Ascending aorta (tissue), 2 donors: Measurements from ENCODE around the gene EPN1. TPM values are rescaled to one million over a fixed set of nuclear protein-coding genes. Genes with fewer than 3 reads are reported as not detected.

Source experiments
- DNase-seq, 2 donors: peaks; one replicate each; pipeline ENCODE4 v3.0.0-alpha.2; 2019; ENCODE audit warnings: low spot score in 2 of 2
- H3K27ac ChIP-seq, 2 donors: fragments of 200-600 bp; sonication (generic); one replicate each; pipeline ENCODE4 v1.5.1; 2016 to 2017; ENCODE audit warnings: mild to moderate bottlenecking in 1 of 2
- H3K27me3 ChIP-seq: fragments of 200-600 bp; sonication (generic); one replicate; pipeline ENCODE4 v1.5.1; 2017
- H3K36me3 ChIP-seq, 2 donors: fragments of 200-600 bp; sonication (generic); one replicate each; pipeline ENCODE4 v1.5.1; 2016
- H3K4me1 ChIP-seq, 2 donors: fragments of 200-600 bp; sonication (generic); one replicate each; pipeline ENCODE4 v1.5.1; 2016 to 2017; ENCODE audit warnings: mild to moderate bottlenecking in 1 of 2
- H3K4me3 ChIP-seq, 2 donors: fragments of 200-600 bp; sonication (generic); one replicate each; pipeline ENCODE4 v1.5.1; 2016 to 2017; ENCODE audit warnings: mild to moderate bottlenecking in 1 of 2
- H3K9me3 ChIP-seq, 2 donors: fragments of 200-600 bp; sonication (generic); one replicate each; pipeline ENCODE4 v1.5.1; 2016
- intact Hi-C: fragments of 100-400 bp; cut with DNase I; formaldehyde crosslinking; loops from one replicate; pipeline ENCODE4 v1.15.1; 2023
- total RNA-seq: library from RNA; depleted of rRNA; stranded (reverse); fragments of >200 nt; gene quantifications from one replicate; pipeline ENCODE4 v1.1.0, GENCODE V29; 2016
- TF ChIP-seq, protein P1 (sequence below), 3 experiments: fragments of 200-600 bp in 2 of 3; fragments of 450-650 bp in 1 of 3; sonication (generic) in 2 of 3; IDR thresholded peaks; one replicate each; pipeline ENCODE4 v1.5.1; 2016 to 2019; ENCODE audit warnings: antibody characterized with exemption in 3 of 3, mild to moderate bottlenecking in 1 of 3, moderate library complexity in 1 of 3

Gene EPN1
- total RNA-seq, 1 donor from 2014 or later = 122 TPM

DNA sequence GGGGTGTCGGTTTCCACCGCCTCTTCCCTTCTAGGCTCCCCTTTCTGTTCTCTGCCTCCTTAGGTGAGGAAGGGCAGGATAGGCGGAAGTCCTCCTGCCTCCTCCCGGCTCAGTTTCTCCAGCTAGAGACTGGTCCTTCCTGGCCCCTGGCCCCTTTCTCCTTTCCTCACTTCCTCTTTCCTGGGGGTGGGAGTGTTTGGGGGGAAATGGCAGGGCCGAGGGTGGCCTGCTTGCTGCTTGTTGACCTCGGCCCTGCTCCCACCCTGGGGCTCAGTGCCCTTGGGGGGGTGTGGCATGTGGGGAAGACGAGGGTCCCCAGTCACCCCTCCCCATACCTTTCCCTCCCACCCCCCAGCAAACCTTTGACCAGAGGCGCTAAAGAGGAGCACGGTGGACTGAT lies 15.2 kb upstream of the EPN1 start:
- Histone ChIP-seq H3K36me3 (peaks cover 57% of the 10 kb centered on the region in 2 donors), H3K27ac (no peak overlapping the region), H3K27me3 (no peaks in the 10 kb centered on the region), H3K4me1 (peaks cover 21 to 41% of the 10 kb centered on the region in 2 donors), H3K4me3 (no peak overlapping the region), H3K9me3 (no peaks in the 10 kb centered on the region)
- TF ChIP-seq, protein P1, sequence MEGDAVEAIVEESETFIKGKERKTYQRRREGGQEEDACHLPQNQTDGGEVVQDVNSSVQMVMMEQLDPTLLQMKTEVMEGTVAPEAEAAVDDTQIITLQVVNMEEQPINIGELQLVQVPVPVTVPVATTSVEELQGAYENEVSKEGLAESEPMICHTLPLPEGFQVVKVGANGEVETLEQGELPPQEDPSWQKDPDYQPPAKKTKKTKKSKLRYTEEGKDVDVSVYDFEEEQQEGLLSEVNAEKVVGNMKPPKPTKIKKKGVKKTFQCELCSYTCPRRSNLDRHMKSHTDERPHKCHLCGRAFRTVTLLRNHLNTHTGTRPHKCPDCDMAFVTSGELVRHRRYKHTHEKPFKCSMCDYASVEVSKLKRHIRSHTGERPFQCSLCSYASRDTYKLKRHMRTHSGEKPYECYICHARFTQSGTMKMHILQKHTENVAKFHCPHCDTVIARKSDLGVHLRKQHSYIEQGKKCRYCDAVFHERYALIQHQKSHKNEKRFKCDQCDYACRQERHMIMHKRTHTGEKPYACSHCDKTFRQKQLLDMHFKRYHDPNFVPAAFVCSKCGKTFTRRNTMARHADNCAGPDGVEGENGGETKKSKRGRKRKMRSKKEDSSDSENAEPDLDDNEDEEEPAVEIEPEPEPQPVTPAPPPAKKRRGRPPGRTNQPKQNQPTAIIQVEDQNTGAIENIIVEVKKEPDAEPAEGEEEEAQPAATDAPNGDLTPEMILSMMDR (IDR thresholded peaks at IDR 0.05) = no peak
- intact Hi-C loops = loop anchor here (10.0 kb wide), 2 partner anchors 545 to 1465 kb away; partner anchors contain the start of genes PPP1R12C and TSEN34
- DNase-seq = no peak

DNA sequence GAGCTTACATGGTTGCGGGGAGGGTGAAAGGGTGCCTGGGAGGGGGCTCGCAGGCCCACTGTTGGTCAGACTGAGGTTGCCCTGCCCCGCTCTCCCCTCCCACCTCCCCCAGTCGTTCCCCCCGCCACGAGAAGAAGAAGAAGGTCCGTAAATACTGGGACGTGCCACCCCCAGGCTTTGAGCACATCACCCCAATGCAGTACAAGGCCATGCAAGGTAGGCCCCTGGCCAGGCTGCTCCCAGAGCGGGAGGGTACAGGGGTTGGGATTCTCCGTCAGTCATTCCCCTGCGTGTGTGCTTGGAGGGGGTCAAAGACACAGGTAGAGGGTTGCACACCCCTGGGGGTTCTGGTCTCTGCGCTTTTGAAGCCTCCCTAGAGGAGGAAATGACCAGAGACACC lies 14.6 kb upstream of the EPN1 start:
- Histone ChIP-seq H3K4me3 (no peak overlapping the region), H3K27me3 (no peaks in the 10 kb centered on the region), H3K36me3 (peaks cover 60 to 61% of the 10 kb centered on the region in 2 donors), H3K9me3 (no peaks in the 10 kb centered on the region), H3K4me1 (peaks cover 21 to 41% of the 10 kb centered on the region in 2 donors), H3K27ac (no peak overlapping the region)
- intact Hi-C loops = no loop called here
- TF ChIP-seq, protein P1 (IDR thresholded peaks at IDR 0.05) = no peak
- no peak for DNase-seq

DNA sequence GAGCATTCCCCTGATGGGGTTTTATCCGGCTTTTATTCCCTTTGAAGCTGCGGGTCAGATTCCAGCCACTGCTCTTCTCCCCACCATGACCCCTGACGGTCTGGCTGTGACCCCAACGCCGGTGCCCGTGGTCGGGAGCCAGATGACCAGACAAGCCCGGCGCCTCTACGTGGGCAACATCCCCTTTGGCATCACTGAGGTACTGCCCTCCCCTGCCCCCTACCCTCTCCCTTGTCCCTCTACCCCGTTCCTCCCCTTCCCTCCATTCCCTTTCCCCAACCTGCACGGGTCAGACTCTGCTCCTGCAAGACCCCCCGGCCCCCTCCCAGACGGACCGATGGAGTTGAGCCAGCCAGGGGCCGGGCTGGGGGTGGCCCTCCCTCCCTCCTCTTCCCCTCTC lies 14.0 kb upstream of the EPN1 start:
- intact Hi-C loops = no loop called here
- DNase-seq = no peak
- H3K4me1 ChIP-seq = peaks cover 21 to 38% of the 10 kb centered on the region in 2 donors
- H3K27ac ChIP-seq = no peak overlapping the region
- peaks cover 65 to 67% of the 10 kb centered on the region in 2 donors for H3K36me3 ChIP-seq
- H3K27me3 ChIP-seq = no peaks in the 10 kb centered on the region
- H3K4me3 ChIP-seq = no peak overlapping the region
- TF ChIP-seq, protein P1 (IDR thresholded peaks at IDR 0.05) = no peak
- H3K9me3 ChIP-seq = no peaks in the 10 kb centered on the region

DNA sequence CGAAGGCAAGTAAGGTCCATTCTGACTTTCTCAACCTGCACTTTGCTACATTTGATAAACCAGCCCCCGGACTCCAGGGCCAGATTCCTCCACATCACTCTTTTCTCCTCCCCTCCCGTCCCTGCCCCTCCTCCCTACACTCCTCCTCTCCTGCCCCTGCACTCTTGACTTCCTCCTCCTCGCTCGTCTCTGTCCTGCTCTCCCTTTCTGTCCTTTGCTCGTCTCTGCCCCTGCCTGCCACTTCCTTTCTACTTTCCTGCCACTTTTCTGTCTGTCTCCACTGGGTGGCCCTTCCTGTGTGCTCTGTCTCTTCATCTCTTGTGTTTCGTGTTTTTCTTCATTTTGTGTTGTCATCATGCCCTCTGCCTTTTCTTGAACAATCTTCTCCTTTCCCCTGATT lies 13.2 kb upstream of the EPN1 start:
- Histone ChIP-seq H3K27me3 (no peaks in the 10 kb centered on the region), H3K4me1 (peaks cover 13 to 29% of the 10 kb centered on the region in 2 donors), H3K9me3 (no peaks in the 10 kb centered on the region), H3K27ac (no peak overlapping the region), H3K4me3 (no peak overlapping the region), H3K36me3 (peaks cover 73 to 76% of the 10 kb centered on the region in 2 donors)
- intact Hi-C loops = no loop called here
- TF ChIP-seq, protein P1 (IDR thresholded peaks at IDR 0.05) = no peak
- no peak for DNase-seq

DNA sequence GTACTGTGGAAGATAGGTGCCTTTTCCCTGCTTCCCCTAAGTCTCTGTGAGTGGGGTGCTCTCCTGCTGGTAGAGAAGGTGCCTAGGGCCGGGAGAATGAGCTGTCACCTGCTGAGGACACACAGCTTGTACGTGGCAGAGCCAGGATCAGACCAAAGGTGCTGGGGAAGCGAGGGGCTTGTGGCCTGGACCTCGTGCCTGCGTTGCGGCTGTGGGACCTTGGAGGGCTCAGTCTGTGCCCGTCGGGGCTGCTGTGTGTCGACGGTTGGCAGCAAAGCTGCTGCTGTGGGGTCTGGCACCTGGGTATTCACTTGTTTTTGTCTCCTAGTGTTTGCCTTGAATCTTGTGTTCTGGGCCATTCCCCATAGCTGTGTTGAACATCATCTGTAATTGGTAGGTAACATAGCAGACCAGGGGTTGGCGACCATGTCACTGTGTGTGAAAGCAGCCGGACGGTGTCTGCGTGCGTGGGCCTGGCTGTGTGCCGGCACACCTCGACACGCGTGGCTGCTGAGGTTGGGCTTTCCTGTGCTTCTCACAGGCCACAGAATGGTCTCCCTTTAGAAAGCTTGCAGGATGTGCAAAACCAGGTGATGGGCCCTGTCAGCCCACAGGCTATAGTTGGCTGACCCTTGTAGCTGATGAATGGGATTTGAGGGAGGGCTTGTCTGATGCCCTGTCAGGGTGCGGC lies 11.0 kb upstream of the EPN1 start:
- peaks cover 95 to 97% of the 10 kb centered on the region in 2 donors for H3K36me3 ChIP-seq
- intact Hi-C loops = no loop called here

More for the DNA sequence above, 11.0 kb upstream of the EPN1 start:
- H3K27me3 ChIP-seq = no peaks in the 10 kb centered on the region
- DNase-seq = no peak
- peaks cover 1 to 8% of the 10 kb centered on the region in 2 donors for H3K4me1 ChIP-seq
- no peaks in the 10 kb centered on the region for H3K9me3 ChIP-seq
- no peak overlapping the region for H3K27ac ChIP-seq
- H3K4me3 ChIP-seq = no peak overlapping the region
- TF ChIP-seq, protein P1 (IDR thresholded peaks at IDR 0.05) = no peak
